Measurements from ENCODE around the gene SLC25A48.

The SLC25A48 gene

GRCh38 chr5:135843571-135844337, 9.3 kb downstream of the SLC25A48 start:
- TF ChIP-seq CTCF (IDR thresholded peaks at IDR 0.05; ENCODE audit: insufficient read depth, low read length, poor library complexity, severe bottlenecking), result no peak
- H3K36me3 ChIP-seq (ENCODE audit: control insufficient read depth, insufficient read depth, low read length), result no peaks in the 10 kb centered on the region
- no peak overlapping the region for H3K4me3 ChIP-seq (replicated peaks; ENCODE audit: low read depth, low read length)
- DNase-seq (ENCODE audit: extremely low read depth, insufficient read length), result no peak
- H3K27me3 ChIP-seq (replicated peaks; ENCODE audit: control insufficient read depth, insufficient read depth, low read length), result peaks cover 1% of the 10 kb centered on the region

- Histone ChIP-seq H3K36me3 (ENCODE audit: control insufficient read depth, insufficient read depth, low read length) (no peaks in the 10 kb centered on the region), H3K27me3 (replicated peaks; ENCODE audit: control insufficient read depth, insufficient read depth, low read length) (peaks cover 1% of the 10 kb centered on the region), H3K4me3 (replicated peaks; ENCODE audit: low read depth, low read length) (no peak overlapping the region)
- TF ChIP-seq CTCF (IDR thresholded peaks at IDR 0.05; ENCODE audit: insufficient read depth, low read length, poor library complexity, severe bottlenecking), result no peak
- no peak for DNase-seq (ENCODE audit: extremely low read depth, insufficient read length)
These were observed 11.8 kb downstream of the SLC25A48 start for GRCh38 chr5:135846311-135846710.

GRCh38 chr5:135847976-135848375, 13.5 kb downstream of the SLC25A48 start:
- no peak for DNase-seq (ENCODE audit: extremely low read depth, insufficient read length)
- no peaks in the 10 kb centered on the region for H3K36me3 ChIP-seq (ENCODE audit: control insufficient read depth, insufficient read depth, low read length)
- TF ChIP-seq CTCF (IDR thresholded peaks at IDR 0.05; ENCODE audit: insufficient read depth, low read length, poor library complexity, severe bottlenecking), result no peak
- H3K4me3 ChIP-seq (replicated peaks; ENCODE audit: low read depth, low read length), result no peak overlapping the region
- H3K27me3 ChIP-seq (replicated peaks; ENCODE audit: control insufficient read depth, insufficient read depth, low read length), result peaks cover 2% of the 10 kb centered on the region

- Histone ChIP-seq H3K4me3 (replicated peaks; ENCODE audit: low read depth, low read length) (no peak overlapping the region), H3K27me3 (replicated peaks; ENCODE audit: control insufficient read depth, insufficient read depth, low read length) (peaks cover 2% of the 10 kb centered on the region), H3K36me3 (ENCODE audit: control insufficient read depth, insufficient read depth, low read length) (no peaks in the 10 kb centered on the region)
- no peak for TF ChIP-seq CTCF (IDR thresholded peaks at IDR 0.05; ENCODE audit: insufficient read depth, low read length, poor library complexity, severe bottlenecking)
- DNase-seq (ENCODE audit: extremely low read depth, insufficient read length), result no peak
These were observed 15.8 kb downstream of the SLC25A48 start for GRCh38 chr5:135850231-135850630.

- Histone ChIP-seq H3K36me3 (ENCODE audit: control insufficient read depth, insufficient read depth, low read length) (no peaks in the 10 kb centered on the region), H3K4me3 (replicated peaks; ENCODE audit: low read depth, low read length) (no peak overlapping the region), H3K27me3 (replicated peaks; ENCODE audit: control insufficient read depth, insufficient read depth, low read length) (peaks cover 2% of the 10 kb centered on the region)
- TF ChIP-seq CTCF (IDR thresholded peaks at IDR 0.05; ENCODE audit: insufficient read depth, low read length, poor library complexity, severe bottlenecking), result no peak
- DNase-seq (ENCODE audit: extremely low read depth, insufficient read length), result no peak
These were observed 16.2 kb downstream of the SLC25A48 start for GRCh38 chr5:135850671-135851070.
